HUES6 (cell line): ENCODE results near the gene ANKMY2.

Source experiments
- H3K27ac ChIP-seq: 2 replicates; pipeline ENCODE4 v1.7.0; 2013; ENCODE audit warnings: low read depth, mild to moderate bottlenecking, low read length, inconsistent platforms
- H3K27me3 ChIP-seq: 2 replicates; pipeline ENCODE4 v1.6.1; 2013; ENCODE audit warnings: low read length; ENCODE audit not compliant: control insufficient read depth, insufficient read depth
- H3K36me3 ChIP-seq: 2 replicates; pipeline ENCODE4 v1.6.1; 2013; ENCODE audit warnings: low read length; ENCODE audit not compliant: control insufficient read depth, insufficient read depth
- H3K4me1 ChIP-seq: 2 replicates; pipeline ENCODE4 v1.6.1; 2013; ENCODE audit warnings: low read length; ENCODE audit not compliant: control insufficient read depth, insufficient read depth
- H3K4me3 ChIP-seq: 2 replicates; pipeline ENCODE4 v1.5.1; 2013; ENCODE audit warnings: low read depth, low read length
- H3K9ac ChIP-seq: one replicate; pipeline ENCODE4 v1.6.1; 2013; ENCODE audit warnings: mild to moderate bottlenecking, low read length
- H3K9me3 ChIP-seq: 2 replicates; pipeline ENCODE4 v1.6.1; 2013; ENCODE audit warnings: low read depth, low read length; ENCODE audit not compliant: control insufficient read depth, insufficient read depth

Gene ANKMY2

GRCh38 chr7:16550671-16551070, 94.9 kb downstream of the ANKMY2 start:
- H3K9ac ChIP-seq: no peak overlapping the region
- no peaks in the 10 kb centered on the region for H3K9me3 ChIP-seq
- no peaks in the 10 kb centered on the region for H3K36me3 ChIP-seq
- H3K4me1 ChIP-seq: no peaks in the 10 kb centered on the region
- H3K27me3 ChIP-seq: no peaks in the 10 kb centered on the region
- H3K4me3 ChIP-seq: no peak overlapping the region
- H3K27ac ChIP-seq: no peak overlapping the region
